Omental fat pad (tissue), 4 donors: ENCODE data around the gene OR9A2. TPM values are rescaled to one million over a fixed set of nuclear protein-coding genes. Genes with fewer than 3 reads are reported as not detected.

Experiments used
- ATAC-seq: fragments of 150-250 bp; one replicate; pipeline ENCODE4 v1.9.1; 2016; ENCODE audit warnings: mild to moderate bottlenecking, moderate library complexity; ENCODE audit not compliant: low FRiP score
- DNase-seq: peaks from one replicate; pipeline ENCODE4 v3.0.0-alpha.2; 2019; ENCODE audit warnings: low spot score
- total RNA-seq, 4 donors: library from RNA; depleted of rRNA; stranded (reverse); fragments of >200 nt; gene quantifications; one replicate each; pipeline ENCODE4 v1.1.0, GENCODE V29; 2016
- TF ChIP-seq, protein P1 (sequence below), 3 donors: fragments of 450-650 bp; IDR thresholded peaks; one replicate each; pipeline ENCODE4 v1.5.1; 2016 to 2017; ENCODE audit warnings: antibody characterized with exemption in 3 of 3, mild to moderate bottlenecking in 3 of 3, moderate library complexity in 2 of 3

Gene OR9A2, protein sequence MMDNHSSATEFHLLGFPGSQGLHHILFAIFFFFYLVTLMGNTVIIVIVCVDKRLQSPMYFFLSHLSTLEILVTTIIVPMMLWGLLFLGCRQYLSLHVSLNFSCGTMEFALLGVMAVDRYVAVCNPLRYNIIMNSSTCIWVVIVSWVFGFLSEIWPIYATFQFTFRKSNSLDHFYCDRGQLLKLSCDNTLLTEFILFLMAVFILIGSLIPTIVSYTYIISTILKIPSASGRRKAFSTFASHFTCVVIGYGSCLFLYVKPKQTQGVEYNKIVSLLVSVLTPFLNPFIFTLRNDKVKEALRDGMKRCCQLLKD
- total RNA-seq = not detected

- ATAC-seq = no peak
- DNase-seq = no peak
- TF ChIP-seq, protein P1, sequence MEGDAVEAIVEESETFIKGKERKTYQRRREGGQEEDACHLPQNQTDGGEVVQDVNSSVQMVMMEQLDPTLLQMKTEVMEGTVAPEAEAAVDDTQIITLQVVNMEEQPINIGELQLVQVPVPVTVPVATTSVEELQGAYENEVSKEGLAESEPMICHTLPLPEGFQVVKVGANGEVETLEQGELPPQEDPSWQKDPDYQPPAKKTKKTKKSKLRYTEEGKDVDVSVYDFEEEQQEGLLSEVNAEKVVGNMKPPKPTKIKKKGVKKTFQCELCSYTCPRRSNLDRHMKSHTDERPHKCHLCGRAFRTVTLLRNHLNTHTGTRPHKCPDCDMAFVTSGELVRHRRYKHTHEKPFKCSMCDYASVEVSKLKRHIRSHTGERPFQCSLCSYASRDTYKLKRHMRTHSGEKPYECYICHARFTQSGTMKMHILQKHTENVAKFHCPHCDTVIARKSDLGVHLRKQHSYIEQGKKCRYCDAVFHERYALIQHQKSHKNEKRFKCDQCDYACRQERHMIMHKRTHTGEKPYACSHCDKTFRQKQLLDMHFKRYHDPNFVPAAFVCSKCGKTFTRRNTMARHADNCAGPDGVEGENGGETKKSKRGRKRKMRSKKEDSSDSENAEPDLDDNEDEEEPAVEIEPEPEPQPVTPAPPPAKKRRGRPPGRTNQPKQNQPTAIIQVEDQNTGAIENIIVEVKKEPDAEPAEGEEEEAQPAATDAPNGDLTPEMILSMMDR (IDR thresholded peaks at IDR 0.05) = no peak
Observed at GRCh38 chr7:143027032-143027431, at the start of gene OR9A2. OR9A2 (minus strand) TSS chr7:143027132; CDS start chr7:143027132, 0 bp downstream.

GRCh38 chr7:143074141-143074540, 47.2 kb upstream of the OR9A2 start:
- TF ChIP-seq, protein P1 (IDR thresholded peaks at IDR 0.05) = no peak
- ATAC-seq (no peak), DNase-seq (no peak)

- DNase-seq (no peak), ATAC-seq (no peak)
- TF ChIP-seq, protein P1 (IDR thresholded peaks at IDR 0.05) = no peak
Observed at GRCh38 chr7:143073556-143073955, 46.6 kb upstream of the OR9A2 start.

DNA sequence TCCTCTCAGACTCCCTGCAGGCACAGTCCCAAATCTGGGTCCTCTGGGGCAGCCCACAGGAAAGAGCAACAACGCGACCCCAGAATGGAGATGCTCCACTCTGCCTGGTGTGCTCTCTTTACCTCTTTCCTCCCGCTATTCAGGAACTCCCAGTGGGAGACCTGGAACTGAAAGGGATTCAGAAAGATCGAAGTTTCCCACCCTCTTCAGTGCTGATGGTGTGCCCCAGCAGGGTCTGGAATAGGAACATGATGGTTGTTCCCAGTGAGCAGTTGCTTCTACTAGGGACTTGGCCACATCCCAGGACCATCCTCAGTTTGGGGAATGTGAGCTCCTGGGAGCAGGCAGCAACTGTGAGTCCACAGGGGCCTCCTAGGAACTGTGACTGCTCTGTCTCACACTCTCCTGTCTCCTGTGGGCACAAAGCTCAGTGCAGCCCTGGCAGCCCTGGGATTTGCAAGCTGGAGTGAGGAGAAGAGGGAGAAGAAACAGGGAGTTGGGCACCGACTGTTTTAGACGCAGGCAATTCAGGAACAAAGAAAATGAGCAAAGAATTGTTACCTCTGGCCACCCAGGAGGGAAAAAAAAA, 43.1 kb upstream of the OR9A2 start:
- TF ChIP-seq, protein P1 (IDR thresholded peaks at IDR 0.05) = no peak
- ATAC-seq (no peak), DNase-seq (no peak)

DNA sequence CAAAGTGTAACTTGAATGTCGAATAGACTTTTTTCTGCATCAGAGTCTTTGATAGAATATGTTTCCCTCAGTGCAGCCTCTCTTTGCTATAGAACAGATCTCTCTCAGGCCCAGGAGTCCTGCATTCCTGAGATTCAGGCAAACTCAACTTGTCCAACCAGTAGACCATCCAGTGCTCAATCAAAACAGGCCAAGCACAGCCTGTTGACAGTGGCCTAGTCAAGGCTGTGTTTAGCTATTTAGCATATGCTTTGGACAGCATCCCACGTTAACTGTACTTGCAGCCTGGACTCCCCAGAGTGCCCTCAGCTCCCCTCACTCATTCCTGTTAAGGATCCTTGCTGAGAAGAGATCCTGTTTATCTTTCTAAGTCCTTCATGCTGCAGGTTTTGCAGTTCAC, 41.5 kb upstream of the OR9A2 start:
- no peak for ATAC-seq
- no peak for DNase-seq
- TF ChIP-seq, protein P1 (IDR thresholded peaks at IDR 0.05) = no peak

DNA sequence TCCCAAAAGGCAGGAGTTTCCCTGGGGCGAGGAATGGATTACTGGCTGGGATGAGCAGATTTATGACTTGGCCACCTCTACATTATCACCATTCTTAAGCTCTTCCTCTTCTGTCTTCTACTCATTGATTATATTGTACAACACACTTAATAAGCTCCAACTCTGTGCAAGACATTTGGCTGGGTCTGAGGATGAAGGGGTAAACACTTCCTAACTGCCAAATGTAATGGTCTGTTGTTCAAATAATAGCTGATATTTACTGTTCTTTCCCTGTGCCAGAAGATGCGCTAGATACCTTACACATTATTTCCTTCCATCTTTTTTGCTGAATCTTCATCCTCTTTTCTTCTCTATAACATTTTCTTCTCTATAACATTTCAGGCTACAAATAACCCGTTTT, 36.8 kb upstream of the OR9A2 start:
- ATAC-seq (no peak), DNase-seq (no peak)
- TF ChIP-seq, protein P1 (IDR thresholded peaks at IDR 0.05) = no peak

GRCh38 chr7:143055754-143056153, 28.8 kb upstream of the OR9A2 start:
- ATAC-seq (no peak), DNase-seq (no peak)
- TF ChIP-seq, protein P1 (IDR thresholded peaks at IDR 0.05) = no peak
